PC-9 (cell line): ENCODE measurements around the gene HCRT. TPM values are rescaled to one million over a fixed set of nuclear protein-coding genes. Genes with fewer than 3 reads are reported as not detected.
A peak's percentile ranks its signal among the peaks of the same experiment; 100 is the strongest.

Experiments used
- BruUV-seq: library from RNA; stranded (reverse); fragments of 400-500 nt; replicated peaks from 2 replicates; lab custom pipeline; 2021; lab: Mats Ljungman, UMichigan
- CTCF ChIA-PET: fragments of 300-600 bp; sonication (Branson Sonifier 250); formaldehyde crosslinking; loops from one replicate; lab custom pipeline; 2022; ENCODE audit warnings: antibody characterized with exemption; lab: Charles Lee
- POLR2A ChIA-PET: fragments of 300-600 bp; sonication (Branson Sonifier 250); formaldehyde crosslinking; loops from one replicate; lab custom pipeline; 2022; ENCODE audit warnings: antibody characterized with exemption; ENCODE audit not compliant: unreplicated experiment; lab: Charles Lee
- DNase-seq, 2 experiments: peaks; one replicate each; pipeline versions ENCODE4 v3.0.0 to v3.0.0-alpha.2; 2015 to 2022; ENCODE audit warnings: mixed read lengths in 1 of 2
- H2AFZ ChIP-seq: fragments of 200-600 bp; sonication (generic); 2 replicates; pipeline ENCODE4 v1.8.1; 2017; ENCODE audit warnings: antibody characterized with exemption
- H3F3A ChIP-seq: fragments of 200-600 bp; sonication (generic); 2 replicates; pipeline ENCODE4 v1.8.1; 2017; ENCODE audit warnings: antibody characterized with exemption, mild to moderate bottlenecking, low read depth; ENCODE audit not compliant: insufficient read depth
- H3K27ac ChIP-seq: fragments of 200-600 bp; sonication (generic); 2 replicates; pipeline ENCODE4 v1.6.1; 2016; ENCODE audit warnings: mixed run types
- H3K27me3 ChIP-seq: fragments of 200-600 bp; sonication (generic); 2 replicates; pipeline ENCODE4 v1.6.1; 2016; ENCODE audit warnings: low read depth, mixed run types; ENCODE audit not compliant: insufficient read depth
- H3K36me3 ChIP-seq: fragments of 200-600 bp; sonication (generic); 2 replicates; pipeline ENCODE4 v1.6.1; 2016; ENCODE audit warnings: low read depth, mixed run types
- H3K4me1 ChIP-seq: fragments of 200-600 bp; sonication (generic); replicated peaks from 2 replicates; pipeline ENCODE4 v1.6.1; 2016; ENCODE audit warnings: mixed run types; ENCODE audit not compliant: insufficient read depth
- H3K4me2 ChIP-seq: fragments of 200-600 bp; sonication (generic); 2 replicates; pipeline ENCODE4 v1.6.1; 2017; ENCODE audit warnings: mixed run types
- H3K4me3 ChIP-seq: fragments of 200-600 bp; sonication (generic); 2 replicates; pipeline ENCODE4 v1.6.1; 2016; ENCODE audit warnings: mixed run types
- H3K79me2 ChIP-seq: fragments of 200-600 bp; sonication (generic); 2 replicates; pipeline ENCODE4 v1.6.1; 2017; ENCODE audit warnings: low read depth, mixed run types
- H3K9me2 ChIP-seq: fragments of 200-600 bp; sonication (generic); 2 replicates; pipeline ENCODE4 v1.8.1; 2017; ENCODE audit warnings: mild to moderate bottlenecking; ENCODE audit not compliant: insufficient read depth
- H3K9me3 ChIP-seq: fragments of 200-600 bp; sonication (generic); 2 replicates; pipeline ENCODE4 v1.8.1; 2016; ENCODE audit warnings: low read depth; ENCODE audit not compliant: insufficient read depth
- H4K20me1 ChIP-seq: fragments of 200-600 bp; sonication (generic); 2 replicates; pipeline ENCODE4 v1.8.1; 2017; ENCODE audit not compliant: insufficient read depth
- EZH2 ChIP-seq: fragments of 200-600 bp; sonication (generic); IDR thresholded peaks from 2 replicates; pipeline ENCODE4 v1.8.0; 2017; ENCODE audit warnings: antibody characterized with exemption, low read depth
- intact Hi-C: fragments of 100-400 bp; cut with micrococcal nuclease; formaldehyde crosslinking; loops from one replicate; pipeline ENCODE4 v1.10.0; 2022; ENCODE audit not compliant: unreplicated experiment
- total RNA-seq: library from RNA; stranded (reverse); gene quantifications from 2 replicates; pipeline ENCODE4 v1.2.3, GENCODE V29; 2021
- TF ChIP-seq, protein P1 (sequence below): fragments of 200-600 bp; sonication (generic); conservative IDR thresholded peaks from 2 replicates; pipeline ENCODE4 v1.6.1; 2017; ENCODE audit warnings: mixed run types, antibody characterized with exemption, mild to moderate bottlenecking, moderate library complexity

HCRT gene
- total RNA-seq, 1 experiment from 2014 or later = not detected

- Histone ChIP-seq H3K27me3 (no peaks in the 10 kb centered on the region), H3K79me2 (no peaks in the 10 kb centered on the region), H3K36me3 (no peaks in the 10 kb centered on the region), H2AFZ (peak overlapping the region; percentile 98), H3K4me1 (0 out of 2 replicates have a peak, but pooled peaks cover 6% of the 10 kb centered on the region), H3K9me2 (no peaks in the 10 kb centered on the region), H3K4me3 (peak overlapping the region; percentile 72), H3K9me3 (no peaks in the 10 kb centered on the region), H3K4me2 (peak overlapping the region; percentile 80), H3F3A (no peaks in the 10 kb centered on the region), H4K20me1 (no peaks in the 10 kb centered on the region), H3K27ac (no peak overlapping the region)
- intact Hi-C loops = no loop called here
- DNase-seq = no peak
- TF ChIP-seq EZH2 = no peak
- TF ChIP-seq, protein P1, sequence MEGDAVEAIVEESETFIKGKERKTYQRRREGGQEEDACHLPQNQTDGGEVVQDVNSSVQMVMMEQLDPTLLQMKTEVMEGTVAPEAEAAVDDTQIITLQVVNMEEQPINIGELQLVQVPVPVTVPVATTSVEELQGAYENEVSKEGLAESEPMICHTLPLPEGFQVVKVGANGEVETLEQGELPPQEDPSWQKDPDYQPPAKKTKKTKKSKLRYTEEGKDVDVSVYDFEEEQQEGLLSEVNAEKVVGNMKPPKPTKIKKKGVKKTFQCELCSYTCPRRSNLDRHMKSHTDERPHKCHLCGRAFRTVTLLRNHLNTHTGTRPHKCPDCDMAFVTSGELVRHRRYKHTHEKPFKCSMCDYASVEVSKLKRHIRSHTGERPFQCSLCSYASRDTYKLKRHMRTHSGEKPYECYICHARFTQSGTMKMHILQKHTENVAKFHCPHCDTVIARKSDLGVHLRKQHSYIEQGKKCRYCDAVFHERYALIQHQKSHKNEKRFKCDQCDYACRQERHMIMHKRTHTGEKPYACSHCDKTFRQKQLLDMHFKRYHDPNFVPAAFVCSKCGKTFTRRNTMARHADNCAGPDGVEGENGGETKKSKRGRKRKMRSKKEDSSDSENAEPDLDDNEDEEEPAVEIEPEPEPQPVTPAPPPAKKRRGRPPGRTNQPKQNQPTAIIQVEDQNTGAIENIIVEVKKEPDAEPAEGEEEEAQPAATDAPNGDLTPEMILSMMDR = no peak
- POLR2A ChIA-PET = interaction anchor here (0.6 kb wide), 1 partner anchor 77 kb away, joined by 8 read pairs; no protein-coding TSS in a partner anchor
- BruUV-seq = no TSS peak
- CTCF ChIA-PET = no interaction called here
These were observed 8.1 kb upstream of the HCRT start for GRCh38 chr17:42193216-42193968.

DNA sequence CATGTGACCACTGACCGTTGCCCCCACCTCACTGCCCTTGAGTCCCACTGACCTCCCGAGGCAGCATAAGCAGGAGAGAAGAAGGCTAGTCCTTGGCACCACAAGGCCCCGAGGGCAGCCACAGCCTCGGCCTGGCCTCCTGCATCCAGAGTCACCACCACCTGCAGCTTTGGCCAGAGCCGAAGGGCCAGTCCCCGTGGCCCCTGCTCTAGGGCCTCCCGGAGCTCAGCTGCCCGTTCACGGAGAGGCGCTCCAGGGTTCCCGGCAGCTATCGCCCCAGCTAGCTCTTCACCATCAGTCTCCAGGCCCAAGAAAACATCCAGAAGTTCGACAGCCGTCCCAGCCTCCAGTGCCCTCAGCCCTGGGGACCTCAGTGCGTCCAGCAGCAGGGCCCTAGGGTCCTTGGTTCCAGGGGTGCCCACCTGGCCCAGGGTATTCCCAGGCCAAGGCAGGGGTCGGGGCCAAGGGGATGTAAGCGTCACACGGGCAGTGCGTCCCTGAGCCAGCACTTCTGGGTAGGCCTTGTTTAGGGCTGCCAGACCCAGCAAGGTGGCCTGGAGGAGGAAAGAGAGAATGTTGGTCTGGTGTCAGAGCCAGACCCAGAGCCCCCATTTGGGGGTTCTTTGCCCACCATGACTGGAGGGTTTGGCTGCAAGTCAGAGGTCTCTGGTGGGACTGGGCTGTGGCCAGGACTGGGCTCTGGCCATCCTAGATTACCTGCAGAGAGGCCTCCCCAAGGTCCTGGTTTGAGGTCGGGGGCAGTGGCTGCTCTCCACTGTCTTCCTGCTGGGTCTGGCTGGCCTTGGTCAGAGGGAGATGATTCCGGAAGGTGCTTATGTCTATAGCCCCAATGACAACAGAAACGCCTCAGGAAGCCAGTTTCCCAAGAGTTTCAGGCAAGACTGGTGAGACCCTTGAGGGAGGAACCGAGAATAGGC is 7.2 kb upstream of the HCRT start:
- Histone ChIP-seq H3K79me2 (no peaks in the 10 kb centered on the region), H2AFZ (no peak overlapping the region), H3K36me3 (no peaks in the 10 kb centered on the region), H3K4me1 (0 out of 2 replicates have a peak, but pooled peaks cover 6% of the 10 kb centered on the region), H3K4me2 (peak overlapping the region; percentile 80; the same call in 1 of the 2 replicates), H4K20me1 (no peaks in the 10 kb centered on the region), H3K9me2 (no peaks in the 10 kb centered on the region), H3K27ac (no peak overlapping the region), H3F3A (no peaks in the 10 kb centered on the region), H3K27me3 (no peaks in the 10 kb centered on the region), H3K4me3 (no peak overlapping the region), H3K9me3 (no peaks in the 10 kb centered on the region)
- TF ChIP-seq, protein P1 = no peak
- TF ChIP-seq EZH2 = no peak
- POLR2A ChIA-PET = no interaction called here
- intact Hi-C loops = no loop called here
- DNase-seq = no peak
- no TSS peak for BruUV-seq
- CTCF ChIA-PET = no interaction called here

GRCh38 chr17:42191275-42191608 is 6.0 kb upstream of the HCRT start:
- POLR2A ChIA-PET = no interaction called here
- Histone ChIP-seq H3K79me2 (no peaks in the 10 kb centered on the region), H3K4me2 (no peak overlapping the region), H3K27ac (no peak overlapping the region), H3K36me3 (no peaks in the 10 kb centered on the region), H4K20me1 (no peaks in the 10 kb centered on the region), H3K4me1 (0 out of 2 replicates have a peak, but pooled peaks cover 6% of the 10 kb centered on the region), H3F3A (no peaks in the 10 kb centered on the region), H2AFZ (no peak overlapping the region), H3K4me3 (no peak overlapping the region), H3K9me2 (no peaks in the 10 kb centered on the region), H3K9me3 (no peaks in the 10 kb centered on the region), H3K27me3 (no peaks in the 10 kb centered on the region)
- CTCF ChIA-PET = no interaction called here
- no peak for DNase-seq
- intact Hi-C loops = no loop called here
- TF ChIP-seq EZH2 = no peak
- TF ChIP-seq, protein P1 = no peak
- no TSS peak for BruUV-seq
